NB4 (cell line): ENCODE measurements around the gene CCDC15.

Experiments used
- CTCF ChIP-seq: IDR thresholded peaks from one replicate; pipeline ENCODE4 v1.5.1; 2012; ENCODE audit warnings: low read depth, low read length
- MAX ChIP-seq: IDR thresholded peaks from 2 replicates; pipeline ENCODE4 v1.6.1; 2011; ENCODE audit warnings: low read depth, low read length
- POLR2A ChIP-seq: IDR thresholded peaks from 2 replicates; pipeline ENCODE4 v1.6.1; 2011; ENCODE audit warnings: mild to moderate bottlenecking; ENCODE audit not compliant: insufficient read length; ENCODE audit errors: extremely low read depth

GRCh38 chr11:125001849-125002248 is 47.8 kb downstream of the CCDC15 start:
- TF ChIP-seq CTCF = no peak
- TF ChIP-seq MAX = no peak
- TF ChIP-seq POLR2A = no peak
